HepG2 (cell line): ENCODE results near the gene BCO1. TPM values are rescaled to one million over a fixed set of nuclear protein-coding genes. Genes with fewer than 3 reads are reported as not detected.

Source experiments
- ARID4A ChIP-seq: sonication (generic); formaldehyde crosslinking; IDR thresholded peaks from 2 replicates; pipeline ENCODE4 v1.5.0; 2020; ENCODE audit warnings: mild to moderate bottlenecking, missing genetic modification reagents, borderline replicate concordance
- EP300 ChIP-seq, 3 experiments: sonication (generic) in 1 of 3; formaldehyde crosslinking in 1 of 3; IDR thresholded peaks; 2 replicates each; pipeline versions ENCODE4 v1.5.1 to v1.6.1; 2011 to 2020; ENCODE audit warnings: low read depth in 2 of 3, low read length in 2 of 3, borderline replicate concordance in 1 of 3, improper control_type of control experiment in 1 of 3, mild to moderate bottlenecking in 1 of 3, missing genetic modification reagents in 1 of 3, moderate library complexity in 1 of 3
- FLYWCH1 ChIP-seq: sonication (generic); formaldehyde crosslinking; IDR thresholded peaks from 2 replicates; pipeline ENCODE4 v1.8.1; 2023; ENCODE audit warnings: mild to moderate bottlenecking, missing genetic modification reagents
- KMT2A ChIP-seq: sonication (generic); formaldehyde crosslinking; IDR thresholded peaks from 2 replicates; pipeline ENCODE4 v1.4.0; 2020; ENCODE audit warnings: missing genetic modification reagents
- MEIS2 ChIP-seq: sonication (generic); formaldehyde crosslinking; IDR thresholded peaks from 2 replicates; pipeline ENCODE4 v1.9.0; 2021; ENCODE audit warnings: mild to moderate bottlenecking, missing genetic modification reagents
- NR3C1 ChIP-seq: sonication (generic); formaldehyde crosslinking; IDR thresholded peaks from 2 replicates; pipeline ENCODE4 v1.4.0; 2020; ENCODE audit warnings: missing genetic modification reagents
- POGZ ChIP-seq: sonication (generic); formaldehyde crosslinking; IDR thresholded peaks from 2 replicates; pipeline ENCODE4 v1.4.0; 2020; ENCODE audit warnings: mild to moderate bottlenecking, missing genetic modification reagents
- RARA ChIP-seq: IDR thresholded peaks from 2 replicates; pipeline ENCODE4 v1.6.1; 2016; ENCODE audit warnings: missing genetic modification reagents, missing compliant biosample characterization
- SALL1 ChIP-seq: sonication (generic); formaldehyde crosslinking; IDR thresholded peaks from 2 replicates; pipeline ENCODE4 v1.8.0; 2022; ENCODE audit warnings: mild to moderate bottlenecking, missing genetic modification reagents
- SP2 ChIP-seq: sonication (generic); formaldehyde crosslinking; IDR thresholded peaks from 2 replicates; pipeline ENCODE4 v1.5.1; 2020; ENCODE audit warnings: mild to moderate bottlenecking, missing genetic modification reagents
- TBL1XR1 ChIP-seq: fragments of 150-350 bp; IDR thresholded peaks from 2 replicates; pipeline ENCODE4 v1.6.1; 2014; ENCODE audit warnings: borderline replicate concordance, low read length; ENCODE audit not compliant: partially characterized antibody
- TEAD3 ChIP-seq: optimal IDR thresholded peaks from 2 replicates; pipeline ENCODE3; 2016; ENCODE audit warnings: borderline replicate concordance
- TMF1 ChIP-seq: sonication (generic); formaldehyde crosslinking; IDR thresholded peaks from 2 replicates; pipeline ENCODE4 v1.8.1; 2022; ENCODE audit warnings: low read depth, missing genetic modification reagents
- ZFP91 ChIP-seq: sonication (generic); formaldehyde crosslinking; IDR thresholded peaks from 2 replicates; pipeline ENCODE4 v1.9.0; 2022; ENCODE audit warnings: missing genetic modification reagents, mild to moderate bottlenecking, borderline replicate concordance
- ZNF30 ChIP-seq: sonication (generic); formaldehyde crosslinking; IDR thresholded peaks from 2 replicates; pipeline ENCODE4 v1.5.0; 2020; ENCODE audit warnings: mild to moderate bottlenecking, missing genetic modification reagents
- ZNF451 ChIP-seq: sonication (generic); formaldehyde crosslinking; IDR thresholded peaks from 2 replicates; pipeline ENCODE4 v1.5.0; 2020; ENCODE audit warnings: mild to moderate bottlenecking, missing genetic modification reagents
- ZNF614 ChIP-seq: IDR thresholded peaks from 2 replicates; pipeline ENCODE4 v1.6.1; 2018; ENCODE audit warnings: missing biosample characterization, missing genetic modification reagents, inconsistent platforms, borderline replicate concordance
- ZNF768 ChIP-seq: sonication (generic); formaldehyde crosslinking; IDR thresholded peaks from 2 replicates; pipeline ENCODE4 v1.4.0; 2020; ENCODE audit warnings: missing genetic modification reagents
- ZNF770 ChIP-seq: sonication (generic); formaldehyde crosslinking; IDR thresholded peaks from 2 replicates; pipeline ENCODE4 v1.5.0; 2020; ENCODE audit warnings: mild to moderate bottlenecking, missing genetic modification reagents
- polyA plus RNA-seq, 8 experiments: library from polyadenylated mRNA; depleted of rRNA in 3 of 8; stranded (reverse) in 7 of 8; unstranded in 1 of 8; fragments of >200 nt; fragmentation: Illumina TruSeq in 4 of 8; extraction: Trizol in 4 of 8; gene quantifications; 2 replicates each; pipeline versions ENCODE4 v1.2.1 to v1.2.3, GENCODE V29; 2011 to 2016; ENCODE audit warnings: low read depth in 4 of 8, missing spikeins in 1 of 8, mixed read lengths in 1 of 8; ENCODE audit not compliant: insufficient read depth in 1 of 8
- total RNA-seq, 5 experiments: library from RNA; depleted of rRNA; stranded (reverse); fragments of >200 nt; fragmentation: Illumina TruSeq; extraction: Trizol; gene quantifications; 2 replicates each; pipeline ENCODE4 v1.2.3, GENCODE V29; 2016; ENCODE audit warnings: low read depth in 1 of 5

BCO1 gene
- total and polyA plus RNA-seq, 2 of the 13 experiments (the other 11 are each of a cell fraction or from before 2014, with no cell fraction given) = 0.11 TPM; not detected in 1

GRCh38 chr16:81198635-81199034 is 39.9 kb upstream of the BCO1 start (continued):
- TF ChIP-seq ZNF30 (CRISPR knock-in tag) = no peak
- no peak for TF ChIP-seq ZNF770 (CRISPR knock-in tag)
- peak; percentile 57 for TF ChIP-seq TEAD3 (CRISPR knock-in tag)
- no peak for TF ChIP-seq FLYWCH1
- 0 out of 2 replicates have a peak, but pooled peaks have one; percentile 49 for TF ChIP-seq KMT2A (CRISPR knock-in tag)
- peak; percentile 19; the same call in 1 of the 2 replicates for TF ChIP-seq ARID4A (CRISPR knock-in tag)
- no peak for TF ChIP-seq TMF1
- peak; percentile 63; the same call in 1 of the 2 replicates for TF ChIP-seq SALL1 (CRISPR knock-in tag)
- TF ChIP-seq POGZ (CRISPR knock-in tag) = 0 out of 2 replicates have a peak, but pooled peaks have one; percentile 16
- 0 out of 2 replicates have a peak, but pooled peaks have one; percentile 29 for TF ChIP-seq ZNF451
- TF ChIP-seq ZFP91 (CRISPR knock-in tag) = peak; percentile 23; the same call in 1 of the 2 replicates
- TF ChIP-seq NR3C1 (CRISPR knock-in tag) = no peak
- TF ChIP-seq ZNF614 (CRISPR knock-in tag) = 0 out of 2 replicates have a peak, but pooled peaks have one; percentile 31
- no peak for TF ChIP-seq TBL1XR1
- no peak for TF ChIP-seq MEIS2 (CRISPR knock-in tag)
- TF ChIP-seq RARA = no peak
- no peak for TF ChIP-seq SP2 (CRISPR knock-in tag)
- no peak for TF ChIP-seq ZNF768 (CRISPR knock-in tag)
- TF ChIP-seq EP300 (IDR thresholded peaks at IDR 0.05; ENCODE audit: low read depth in 2 of 2, low read length in 2 of 2) = 0 out of 4 replicates have a peak, but pooled peaks of 1 of the 2 experiments have one; percentile 6
- no peak for TF ChIP-seq EP300 (CRISPR knock-in tag; IDR thresholded peaks at IDR 0.05; ENCODE audit: borderline replicate concordance)
